HUES6 (cell line): Measurements from ENCODE around the gene JMY.

Source experiments
- H3K27ac ChIP-seq: 2 replicates; pipeline ENCODE4 v1.7.0; 2013; ENCODE audit warnings: low read depth, mild to moderate bottlenecking, low read length, inconsistent platforms
- H3K27me3 ChIP-seq: 2 replicates; pipeline ENCODE4 v1.6.1; 2013; ENCODE audit warnings: low read length; ENCODE audit not compliant: control insufficient read depth, insufficient read depth
- H3K36me3 ChIP-seq: 2 replicates; pipeline ENCODE4 v1.6.1; 2013; ENCODE audit warnings: low read length; ENCODE audit not compliant: control insufficient read depth, insufficient read depth
- H3K4me1 ChIP-seq: 2 replicates; pipeline ENCODE4 v1.6.1; 2013; ENCODE audit warnings: low read length; ENCODE audit not compliant: control insufficient read depth, insufficient read depth
- H3K4me3 ChIP-seq: 2 replicates; pipeline ENCODE4 v1.5.1; 2013; ENCODE audit warnings: low read depth, low read length
- H3K9ac ChIP-seq: one replicate; pipeline ENCODE4 v1.6.1; 2013; ENCODE audit warnings: mild to moderate bottlenecking, low read length
- H3K9me3 ChIP-seq: 2 replicates; pipeline ENCODE4 v1.6.1; 2013; ENCODE audit warnings: low read depth, low read length; ENCODE audit not compliant: control insufficient read depth, insufficient read depth

JMY gene

DNA sequence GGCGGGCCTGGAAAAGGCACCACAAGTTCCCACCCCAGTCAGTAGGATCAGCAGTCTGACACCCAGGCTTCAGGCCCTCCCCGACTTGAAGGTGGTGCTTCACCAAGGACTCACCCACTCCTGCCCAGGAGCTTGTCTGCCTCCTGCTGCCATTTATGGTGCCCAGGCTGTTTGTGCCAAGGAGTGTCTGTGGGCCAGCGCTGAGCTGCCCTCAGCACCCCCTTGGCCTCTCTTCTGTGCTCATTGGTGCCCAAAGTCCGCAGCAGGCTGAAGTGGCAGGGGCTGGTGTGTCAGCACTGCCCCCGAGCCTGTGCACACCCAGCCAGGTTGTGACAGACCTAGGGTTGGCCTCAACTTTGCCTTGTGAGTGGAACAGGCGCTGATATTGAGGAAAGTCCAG is 23.5 kb downstream of the JMY start:
- Histone ChIP-seq H3K9ac (no peak overlapping the region), H3K9me3 (no peaks in the 10 kb centered on the region), H3K27me3 (no peaks in the 10 kb centered on the region), H3K36me3 (no peaks in the 10 kb centered on the region), H3K27ac (no peak overlapping the region), H3K4me3 (no peak overlapping the region), H3K4me1 (peaks cover 37% of the 10 kb centered on the region)

DNA sequence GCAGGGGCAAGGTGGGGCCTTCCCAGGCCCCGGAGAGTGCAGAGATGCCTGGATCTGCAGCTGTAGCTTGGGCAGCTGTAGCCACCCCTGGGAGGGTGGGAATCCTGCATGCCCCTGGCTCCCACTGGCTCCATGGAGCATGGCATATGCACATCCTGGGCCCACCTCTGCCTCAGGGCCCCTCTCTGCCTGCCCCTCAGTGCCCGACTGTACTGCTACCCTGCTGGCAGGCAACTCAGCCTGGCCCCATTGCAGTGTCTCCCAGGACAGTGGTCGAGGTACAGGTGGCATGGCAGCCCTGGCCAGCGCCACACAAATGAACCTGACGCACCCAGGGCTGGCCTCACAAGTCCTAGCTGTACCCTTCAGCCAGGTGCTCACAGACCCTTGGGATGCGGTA is 23.9 kb downstream of the JMY start:
- H3K27me3 ChIP-seq: no peaks in the 10 kb centered on the region
- no peaks in the 10 kb centered on the region for H3K9me3 ChIP-seq
- H3K36me3 ChIP-seq: no peaks in the 10 kb centered on the region
- H3K27ac ChIP-seq: no peak overlapping the region
- no peak overlapping the region for H3K4me3 ChIP-seq
- H3K9ac ChIP-seq: no peak overlapping the region
- H3K4me1 ChIP-seq: peaks cover 35% of the 10 kb centered on the region

GRCh38 chr5:79261897-79262296 is 26.0 kb downstream of the JMY start:
- Histone ChIP-seq H3K9me3 (no peaks in the 10 kb centered on the region), H3K4me1 (peaks cover 21% of the 10 kb centered on the region), H3K27ac (peak overlapping the region; percentile 75; the same call in 1 of the 2 replicates), H3K36me3 (no peaks in the 10 kb centered on the region), H3K9ac (no peak overlapping the region), H3K27me3 (no peaks in the 10 kb centered on the region), H3K4me3 (no peak overlapping the region)

DNA sequence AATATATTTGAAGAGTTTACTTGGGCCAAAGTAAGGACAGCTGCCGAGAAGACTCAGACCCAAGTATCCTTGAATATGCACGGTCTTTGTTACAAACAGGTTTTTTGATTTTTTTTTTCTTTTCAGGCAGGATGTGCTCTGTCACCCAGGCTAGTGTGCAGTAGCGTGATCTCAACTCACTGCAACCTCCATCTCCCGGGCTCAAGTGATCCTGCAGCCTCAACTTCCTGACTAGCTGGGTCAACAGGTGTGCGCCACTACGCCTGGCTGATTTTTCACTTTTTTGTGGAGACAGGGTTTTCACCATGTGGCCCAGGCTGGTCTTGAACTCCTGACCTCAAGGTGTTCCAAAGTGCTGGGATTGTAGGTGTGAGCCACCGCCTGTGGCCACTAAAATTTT is 27.4 kb downstream of the JMY start:
- no peak overlapping the region for H3K9ac ChIP-seq
- no peak overlapping the region for H3K4me3 ChIP-seq
- no peaks in the 10 kb centered on the region for H3K9me3 ChIP-seq
- H3K27me3 ChIP-seq: no peaks in the 10 kb centered on the region
- no peak overlapping the region; the same call in 1 of the 2 replicates for H3K27ac ChIP-seq
- peaks cover 21% of the 10 kb centered on the region for H3K4me1 ChIP-seq
- no peaks in the 10 kb centered on the region for H3K36me3 ChIP-seq

- H3K4me3 ChIP-seq: no peak overlapping the region
- H3K9ac ChIP-seq: no peak overlapping the region
- H3K27me3 ChIP-seq: no peaks in the 10 kb centered on the region
- 0 out of 2 replicates have a peak, but pooled peaks cover 5% of the 10 kb centered on the region for H3K9me3 ChIP-seq
- no peaks in the 10 kb centered on the region for H3K36me3 ChIP-seq
- H3K27ac ChIP-seq: no peak overlapping the region
- peaks cover 13% of the 10 kb centered on the region for H3K4me1 ChIP-seq
These were observed 31.2 kb downstream of the JMY start for GRCh38 chr5:79267180-79267579.

- Histone ChIP-seq H3K4me1 (no peaks in the 10 kb centered on the region), H3K27me3 (no peaks in the 10 kb centered on the region), H3K27ac (no peak overlapping the region), H3K9me3 (peaks cover 10% of the 10 kb centered on the region; the same call in 1 of the 2 replicates), H3K9ac (no peak overlapping the region), H3K36me3 (no peaks in the 10 kb centered on the region), H3K4me3 (no peak overlapping the region)
These were observed 33.8 kb downstream of the JMY start for GRCh38 chr5:79269733-79270166.

DNA sequence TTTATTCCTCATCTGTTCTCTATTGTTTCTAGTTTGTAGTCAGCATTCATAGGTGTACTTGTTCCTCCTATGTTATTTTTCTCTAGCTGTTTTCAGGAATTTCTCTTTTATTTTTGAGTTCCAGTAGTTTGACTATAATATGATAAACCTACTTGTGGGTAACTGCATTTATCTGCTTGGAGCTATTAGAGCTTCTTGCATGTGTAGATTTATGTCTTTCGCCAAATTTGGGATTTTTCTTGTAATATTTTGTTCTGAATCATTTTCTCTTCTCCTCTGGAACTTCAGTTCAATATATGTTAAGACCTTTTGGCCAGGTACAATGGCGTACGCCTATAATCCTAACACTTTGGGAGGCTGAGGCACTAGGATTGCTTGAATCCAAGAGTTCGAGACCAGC is 37.4 kb downstream of the JMY start:
- no peak overlapping the region for H3K27ac ChIP-seq
- no peaks in the 10 kb centered on the region for H3K27me3 ChIP-seq
- no peaks in the 10 kb centered on the region; the same call in 1 of the 2 replicates for H3K36me3 ChIP-seq
- no peak overlapping the region for H3K9ac ChIP-seq
- peaks cover 10% of the 10 kb centered on the region; the same call in 1 of the 2 replicates for H3K9me3 ChIP-seq
- H3K4me3 ChIP-seq: no peak overlapping the region
- H3K4me1 ChIP-seq: no peaks in the 10 kb centered on the region

DNA sequence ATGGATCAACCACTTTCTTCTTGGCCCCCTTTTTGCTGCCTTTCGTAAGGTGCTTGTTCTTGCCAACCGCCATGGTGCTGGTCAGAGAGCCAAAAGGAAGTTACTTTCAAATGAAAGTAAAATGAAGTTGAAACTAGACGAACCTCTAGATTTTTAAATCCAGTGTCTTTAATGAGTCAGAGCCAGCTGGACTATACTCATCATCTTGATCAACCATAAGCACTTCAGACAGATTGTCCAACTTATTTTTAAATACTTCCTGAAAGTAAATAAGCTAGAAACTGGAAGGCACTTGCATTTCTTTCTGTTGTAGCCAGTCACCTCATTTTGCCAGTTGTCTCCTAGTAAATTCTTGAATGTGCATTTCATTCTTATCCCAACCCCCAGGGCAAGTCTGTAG is 48.9 kb downstream of the JMY start:
- Histone ChIP-seq H3K36me3 (no peaks in the 10 kb centered on the region; the same call in 1 of the 2 replicates), H3K27ac (no peak overlapping the region), H3K4me1 (no peaks in the 10 kb centered on the region), H3K27me3 (no peaks in the 10 kb centered on the region), H3K9ac (no peak overlapping the region), H3K9me3 (no peaks in the 10 kb centered on the region), H3K4me3 (no peak overlapping the region)

DNA sequence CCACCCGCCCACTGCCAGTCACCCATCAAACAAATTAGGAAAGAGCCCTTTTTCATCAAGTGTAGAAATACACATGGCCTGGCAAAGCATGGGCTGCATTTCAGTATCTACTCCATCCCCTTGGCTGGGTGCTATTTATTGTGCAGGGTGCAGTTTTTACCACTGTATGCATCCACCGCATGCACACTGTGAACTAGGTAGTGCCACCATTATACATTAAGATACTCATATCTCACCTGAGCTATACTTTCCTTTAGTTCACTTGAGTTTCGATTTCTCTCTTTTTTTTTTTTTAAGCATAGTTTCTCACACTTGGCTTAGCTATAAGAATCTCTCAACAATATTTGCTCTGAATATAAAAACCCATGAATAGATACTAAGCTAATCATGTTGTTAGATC is 49.4 kb downstream of the JMY start:
- Histone ChIP-seq H3K9me3 (no peaks in the 10 kb centered on the region), H3K4me3 (no peak overlapping the region), H3K9ac (no peak overlapping the region), H3K27me3 (no peaks in the 10 kb centered on the region), H3K4me1 (no peaks in the 10 kb centered on the region), H3K27ac (no peak overlapping the region), H3K36me3 (no peaks in the 10 kb centered on the region; the same call in 1 of the 2 replicates)

- H3K9ac ChIP-seq: no peak overlapping the region
- no peaks in the 10 kb centered on the region for H3K4me1 ChIP-seq
- H3K36me3 ChIP-seq: 0 out of 2 replicates have a peak, but pooled peaks cover under 1% of the 10 kb centered on the region
- no peaks in the 10 kb centered on the region for H3K27me3 ChIP-seq
- H3K27ac ChIP-seq: no peak overlapping the region
- H3K9me3 ChIP-seq: no peaks in the 10 kb centered on the region
- H3K4me3 ChIP-seq: no peak overlapping the region
These were observed 49.9 kb downstream of the JMY start for GRCh38 chr5:79285833-79286232.

- Histone ChIP-seq H3K36me3 (peaks cover 16% of the 10 kb centered on the region; the same call in 1 of the 2 replicates), H3K27ac (no peak overlapping the region), H3K9ac (no peak overlapping the region), H3K27me3 (no peaks in the 10 kb centered on the region), H3K4me1 (no peaks in the 10 kb centered on the region), H3K4me3 (no peak overlapping the region), H3K9me3 (no peaks in the 10 kb centered on the region)
These were observed 51.4 kb downstream of the JMY start for GRCh38 chr5:79287380-79287779.

DNA sequence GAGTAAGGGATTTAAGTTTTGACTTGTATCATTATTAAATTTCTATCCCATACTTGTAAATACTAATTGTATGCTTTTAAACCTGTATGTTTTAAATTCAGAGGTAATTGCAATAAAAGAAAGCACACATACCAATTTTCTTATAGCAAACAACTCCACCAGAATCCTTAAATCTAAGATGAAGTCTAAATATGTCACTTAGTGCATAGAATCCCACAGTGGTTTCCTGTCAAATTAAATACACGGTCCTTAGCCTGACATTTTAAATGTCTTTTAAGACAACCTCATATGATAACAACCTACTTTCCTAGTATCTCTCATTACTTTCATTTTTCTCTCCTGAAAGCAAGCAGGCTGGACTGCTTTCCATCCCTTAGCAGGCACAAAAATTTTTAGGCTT is 52.0 kb downstream of the JMY start:
- no peaks in the 10 kb centered on the region for H3K9me3 ChIP-seq
- no peak overlapping the region for H3K4me3 ChIP-seq
- no peak overlapping the region for H3K27ac ChIP-seq
- H3K9ac ChIP-seq: no peak overlapping the region
- no peaks in the 10 kb centered on the region for H3K27me3 ChIP-seq
- peaks cover 20% of the 10 kb centered on the region; the same call in 1 of the 2 replicates for H3K36me3 ChIP-seq
- H3K4me1 ChIP-seq: no peaks in the 10 kb centered on the region
